Psoas muscle (tissue), 8 donors: ENCODE data around the gene PITPNC1. TPM values are rescaled to one million over a fixed set of nuclear protein-coding genes. Genes with fewer than 3 reads are reported as not detected.

Experiments used
- ATAC-seq, 4 donors: fragments of 200-7000 bp; cut with Tn5 transposase; one replicate each; pipeline ENCODE4 v1.9.1; 2020; ENCODE audit warnings: moderate library complexity in 3 of 4, mild to moderate bottlenecking in 2 of 4
- DNase-seq, 2 donors: peaks; one replicate each; pipeline ENCODE4 v3.0.0-alpha.2; 2020
- H3K27ac ChIP-seq: fragments of 200-600 bp; one replicate; pipeline ENCODE4 v1.8.0; 2022
- H3K27me3 ChIP-seq, 3 donors: fragments of 200-600 bp in 1 of 3; one replicate each; pipeline versions ENCODE4 v1.6.1 to v1.8.0; 2013 to 2022; ENCODE audit warnings: low read length in 2 of 3, mild to moderate bottlenecking in 2 of 3, moderate library complexity in 1 of 3; ENCODE audit not compliant: insufficient read depth in 3 of 3
- H3K36me3 ChIP-seq, 2 donors: fragments of 200-600 bp in 1 of 2; one replicate each; pipeline versions ENCODE4 v1.6.1 to v1.8.0; 2013 to 2022; ENCODE audit warnings: low read depth in 1 of 2, mild to moderate bottlenecking in 1 of 2, moderate library complexity in 1 of 2; ENCODE audit not compliant: insufficient read depth in 1 of 2
- H3K4me1 ChIP-seq: fragments of 200-600 bp; one replicate; pipeline ENCODE4 v1.8.0; 2022
- H3K4me3 ChIP-seq: fragments of 200-600 bp; one replicate; pipeline ENCODE4 v1.8.0; 2022; ENCODE audit warnings: mild to moderate bottlenecking
- H3K9me3 ChIP-seq: fragments of 200-600 bp; one replicate; pipeline ENCODE4 v1.8.0; 2022
- WGBS, 3 donors: extraction: QIAGEN DNeasy Blood & Tissue Kit; methylation state at CpG; one replicate each; pipeline versions ENCODE4 v1.1.6 to v1.1.7; 2013; 5-methylcytosine and 5-hydroxymethylcytosine counted together
- intact Hi-C, 2 donors: fragments of 100-400 bp; cut with DNase I; formaldehyde crosslinking; loops; one replicate each; pipeline versions ENCODE4 v1.11.0 to v1.14.2; 2022
- polyA plus RNA-seq, 3 donors: library from polyadenylated mRNA; stranded (reverse); fragments of 200-250 nt; gene quantifications; one replicate each; pipeline ENCODE4 v1.2.3, GENCODE V29; 2013
- total RNA-seq, 4 donors: library from RNA; stranded (reverse); fragmentation: NEBNext Ultra II Directional in 2 of 4; extraction: Animal tissue kit (Norgen Biotek cat#: 25700) in 2 of 4; gene quantifications; one replicate each; pipeline versions ENCODE4 v1.2.1 to v1.2.4, GENCODE V29; 2021 to 2023
- TF ChIP-seq, protein P1 (sequence below): fragments of 200-600 bp; IDR thresholded peaks from one replicate; pipeline ENCODE4 v1.8.0; 2022; ENCODE audit warnings: antibody characterized with exemption
- donor health status: healthy with polysubstance abuse.
- donor health status: DM: no; HTN: no; CAD: no; lungs with moderate emphysema.
- donor health status: Bipolar disorder and iron deficiency.
- donor health status: healthy.
- donor health status: DM: yes; HTN: yes; CAD: no.
- donor health status: DM: no; HTN: no; CAD: no.
- donor health status: DM: no; HTN: no; CAD: no.
- donor health status: DM: yes; HTN: yes; CAD: no.

Gene PITPNC1
- total and polyA plus RNA-seq, 7 donors: 4.4 to 54.7 (median 6.6) TPM

DNA sequence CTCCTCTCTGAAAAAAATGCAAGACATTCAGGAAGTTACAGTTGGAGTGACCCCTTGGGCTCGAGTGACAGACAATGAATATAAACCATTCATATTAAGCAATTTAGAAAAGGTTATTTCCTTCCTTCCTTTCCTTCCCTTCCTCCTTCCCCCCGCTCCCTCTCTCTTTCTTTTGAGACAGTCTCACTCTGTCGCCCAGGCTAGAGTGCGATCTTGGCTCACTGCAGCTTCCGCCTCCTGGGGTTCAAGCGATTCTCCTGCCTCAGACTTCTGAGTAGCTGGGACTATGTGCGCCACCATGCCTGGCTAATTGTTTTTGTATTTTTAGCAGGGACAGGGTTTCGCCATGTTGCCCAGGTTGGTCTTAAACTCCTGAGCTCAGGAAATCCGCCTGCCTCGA, 23.9 kb upstream of the PITPNC1 start:
- 83 to 85% (median 84%) methylated on average over 9 to 10 of the region's 10 CpGs for WGBS, 3 donors
- Histone ChIP-seq H3K36me3 (peaks cover 16 to 98% of the 10 kb centered on the region in 2 donors), H3K27me3 (no peaks in the 10 kb centered on the region), H3K9me3 (no peaks in the 10 kb centered on the region), H3K4me1 (no peaks in the 10 kb centered on the region), H3K4me3 (no peak overlapping the region), H3K27ac (no peak overlapping the region)
- TF ChIP-seq, protein P1, sequence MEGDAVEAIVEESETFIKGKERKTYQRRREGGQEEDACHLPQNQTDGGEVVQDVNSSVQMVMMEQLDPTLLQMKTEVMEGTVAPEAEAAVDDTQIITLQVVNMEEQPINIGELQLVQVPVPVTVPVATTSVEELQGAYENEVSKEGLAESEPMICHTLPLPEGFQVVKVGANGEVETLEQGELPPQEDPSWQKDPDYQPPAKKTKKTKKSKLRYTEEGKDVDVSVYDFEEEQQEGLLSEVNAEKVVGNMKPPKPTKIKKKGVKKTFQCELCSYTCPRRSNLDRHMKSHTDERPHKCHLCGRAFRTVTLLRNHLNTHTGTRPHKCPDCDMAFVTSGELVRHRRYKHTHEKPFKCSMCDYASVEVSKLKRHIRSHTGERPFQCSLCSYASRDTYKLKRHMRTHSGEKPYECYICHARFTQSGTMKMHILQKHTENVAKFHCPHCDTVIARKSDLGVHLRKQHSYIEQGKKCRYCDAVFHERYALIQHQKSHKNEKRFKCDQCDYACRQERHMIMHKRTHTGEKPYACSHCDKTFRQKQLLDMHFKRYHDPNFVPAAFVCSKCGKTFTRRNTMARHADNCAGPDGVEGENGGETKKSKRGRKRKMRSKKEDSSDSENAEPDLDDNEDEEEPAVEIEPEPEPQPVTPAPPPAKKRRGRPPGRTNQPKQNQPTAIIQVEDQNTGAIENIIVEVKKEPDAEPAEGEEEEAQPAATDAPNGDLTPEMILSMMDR: no peak
- ATAC-seq (no peak), DNase-seq (no peak)
- intact Hi-C loops: no loop called here

DNA sequence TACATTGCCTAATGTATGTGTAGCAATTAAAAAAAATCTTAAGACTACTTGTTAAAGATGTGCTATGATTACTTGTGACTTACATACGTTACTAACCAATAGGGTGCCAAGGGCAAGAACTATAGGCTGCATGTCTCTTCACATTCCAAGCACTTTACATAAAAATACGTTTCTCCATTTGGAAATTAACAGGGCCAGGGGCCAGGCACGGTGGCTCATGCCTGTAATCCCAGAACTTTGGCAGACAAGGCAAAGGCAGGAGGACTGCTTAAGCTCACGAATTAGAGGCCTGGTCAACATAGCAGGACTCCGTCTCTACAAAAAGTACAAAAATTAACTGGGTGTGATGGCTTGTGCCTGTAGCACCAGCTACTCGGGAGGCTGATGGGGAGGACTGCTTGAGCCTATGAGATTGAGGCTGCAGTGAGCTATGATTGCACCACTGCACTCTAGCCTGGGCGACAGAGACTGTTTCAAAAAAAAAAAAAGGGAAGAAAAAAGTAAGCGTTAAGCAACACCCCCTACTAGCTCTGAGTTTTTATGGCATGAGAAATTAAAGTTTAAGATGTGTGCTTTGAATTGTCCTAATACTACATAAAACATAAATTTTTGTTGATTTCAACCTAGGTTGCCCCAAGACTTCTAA, 23.0 kb upstream of the PITPNC1 start:
- intact Hi-C loops: no loop called here
- TF ChIP-seq, protein P1: no peak
- peak in 1 of 4 donors; percentile 33 for ATAC-seq
- H3K27me3 ChIP-seq: no peaks in the 10 kb centered on the region
- H3K9me3 ChIP-seq: no peaks in the 10 kb centered on the region
- H3K27ac ChIP-seq: no peak overlapping the region
- no peak for DNase-seq
- peaks cover 16 to 94% of the 10 kb centered on the region in 2 donors for H3K36me3 ChIP-seq
- peaks cover 8% of the 10 kb centered on the region for H3K4me1 ChIP-seq
- 84 to 90% (median 88%) methylated on average over 8 of the region's 8 CpGs for WGBS, 3 donors
- H3K4me3 ChIP-seq: no peak overlapping the region

DNA sequence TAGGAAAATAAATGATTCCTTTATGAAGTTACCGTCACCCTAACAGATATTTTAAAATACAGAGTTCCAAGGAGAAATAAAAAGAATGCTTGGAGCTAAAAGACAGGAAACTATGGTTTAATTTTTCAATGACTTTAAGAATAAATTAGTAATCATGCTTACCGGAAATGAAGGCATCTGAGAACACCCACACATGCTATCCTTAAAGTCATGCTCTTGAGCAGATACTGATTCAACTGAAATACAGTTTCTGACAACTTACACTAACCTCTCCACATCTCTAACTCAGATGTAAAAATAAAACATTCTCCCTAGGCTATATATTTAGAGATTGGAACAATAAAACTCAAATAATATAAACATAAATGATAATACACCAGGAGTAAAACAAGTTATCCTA, 18.5 kb upstream of the PITPNC1 start:
- no peak overlapping the region for H3K27ac ChIP-seq
- 61 to 79% (median 68%) methylated on average over 2 of the region's 2 CpGs for WGBS, 3 donors
- no peaks in the 10 kb centered on the region for H3K9me3 ChIP-seq
- TF ChIP-seq, protein P1: no peak
- no peak overlapping the region for H3K4me3 ChIP-seq
- ATAC-seq (no peak), DNase-seq (no peak)
- peaks cover 13 to 72% of the 10 kb centered on the region in 2 donors for H3K36me3 ChIP-seq
- peaks cover 49% of the 10 kb centered on the region for H3K4me1 ChIP-seq
- intact Hi-C loops: no loop called here
- no peaks in the 10 kb centered on the region for H3K27me3 ChIP-seq

DNA sequence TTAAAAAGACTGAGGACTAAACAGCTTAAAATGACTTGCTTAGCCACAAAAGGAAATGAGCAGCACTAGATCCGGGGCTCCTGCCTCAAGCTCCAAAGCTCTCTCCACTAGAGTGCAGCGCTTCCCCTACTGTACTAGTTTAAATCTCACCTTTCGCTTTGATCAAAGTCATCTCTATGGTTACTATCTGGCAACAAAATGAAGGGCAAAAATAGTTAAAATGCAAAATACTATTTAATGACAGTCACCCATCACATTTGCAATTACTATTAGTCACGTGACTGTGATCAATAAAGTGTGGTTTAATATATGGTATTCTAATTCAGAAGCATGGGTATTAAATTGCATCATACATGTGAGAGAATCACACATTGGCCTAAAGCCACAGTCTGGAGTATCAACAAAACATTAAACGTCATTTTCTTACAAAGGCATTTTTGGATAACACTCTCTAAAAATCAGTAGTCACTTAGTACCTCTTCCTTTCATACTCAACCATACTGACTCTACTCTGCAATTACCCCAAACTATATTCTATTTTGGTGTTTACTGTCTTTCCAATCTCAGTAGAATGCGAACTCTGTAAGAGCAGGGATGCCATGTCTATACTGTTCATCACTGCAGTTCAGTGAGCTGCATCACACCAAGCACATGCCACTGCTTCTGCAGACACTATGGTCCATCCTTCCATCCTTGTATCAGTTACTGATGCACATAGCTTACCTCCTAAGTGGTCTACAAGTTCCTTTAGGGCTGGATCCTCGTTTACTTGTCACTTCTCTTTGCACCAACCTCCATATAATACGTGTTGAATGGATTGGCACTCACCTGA, 16.9 kb upstream of the PITPNC1 start:
- Histone ChIP-seq H3K4me3 (no peak overlapping the region), H3K36me3 (peaks cover 13 to 56% of the 10 kb centered on the region in 2 donors), H3K4me1 (peaks cover 64% of the 10 kb centered on the region), H3K27ac (peak overlapping the region; percentile 59), H3K9me3 (no peaks in the 10 kb centered on the region), H3K27me3 (no peaks in the 10 kb centered on the region)
- intact Hi-C loops: loop anchor here (10.0 kb wide), 2 partner anchors 465 to 745 kb away; partner anchors contain the start of gene BPTF (in 1 of the 2)
- TF ChIP-seq, protein P1: peak; percentile 8
- ATAC-seq (peak in 1 of 4 donors; percentile 34), DNase-seq (no peak)
- WGBS, 3 donors: 53 to 61% (median 54%) methylated on average over 8 of the region's 8 CpGs
